Stomach (tissue), 4 donors: ENCODE measurements around the gene LGALS12.

Source experiments
- CTCF ChIP-seq, 7 experiments: fragments of 450-650 bp in 4 of 7; fragments of 200-600 bp in 3 of 7; sonication (generic) in 3 of 7; IDR thresholded peaks; one replicate each; pipeline ENCODE4 v1.5.1; 2016 to 2019; ENCODE audit warnings: antibody characterized with exemption in 7 of 7, control low read depth in 2 of 7, mild to moderate bottlenecking in 1 of 7
- POLR2A ChIP-seq, 4 donors: fragments of 450-650 bp; IDR thresholded peaks; one replicate each; pipeline ENCODE4 v1.6.1; 2016; ENCODE audit warnings: antibody characterized with exemption in 4 of 4, control low read depth in 2 of 4, mild to moderate bottlenecking in 1 of 4, moderate library complexity in 1 of 4
- POLR2AphosphoS5 ChIP-seq, 3 donors: sonication (generic); formaldehyde crosslinking; IDR thresholded peaks; one replicate each; pipeline ENCODE4 v1.6.1; 2016; ENCODE audit warnings: antibody characterized with exemption in 3 of 3

DNA sequence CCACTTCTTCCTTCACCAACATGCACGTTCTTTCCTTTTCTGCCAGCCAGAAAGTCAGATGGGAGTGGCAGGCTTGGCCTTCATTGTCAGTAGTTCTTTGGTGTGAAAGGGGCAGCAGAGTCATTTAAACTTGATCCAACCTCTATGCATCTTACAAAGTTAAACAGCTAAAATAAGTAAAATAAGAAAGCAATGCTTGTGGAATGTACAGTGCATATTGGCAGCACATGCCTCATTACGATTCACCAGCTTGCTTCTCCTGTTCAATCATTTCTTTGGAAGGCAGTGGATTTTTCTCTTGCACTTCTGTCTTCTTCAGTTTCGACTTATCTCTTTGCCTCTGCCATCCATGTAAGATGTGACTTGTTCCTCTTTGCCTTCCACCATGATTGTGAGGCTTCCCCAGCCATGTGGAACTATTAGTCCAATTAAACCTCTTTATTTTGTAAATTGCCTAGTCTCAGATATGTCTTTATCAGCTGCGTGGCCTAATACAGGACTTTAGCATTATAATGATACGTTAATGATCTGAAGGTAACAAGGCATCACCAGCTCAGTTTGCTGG is 14.8 kb downstream of the LGALS12 start:
- no peak for TF ChIP-seq CTCF (IDR thresholded peaks at IDR 0.05)
- TF ChIP-seq POLR2AphosphoS5 (IDR thresholded peaks at IDR 0.05): no peak
- TF ChIP-seq POLR2A (IDR thresholded peaks at IDR 0.05): no peak
